H1 (cell line): Measurements from ENCODE around the gene AK5. TPM values are rescaled to one million over a fixed set of nuclear protein-coding genes. Genes with fewer than 3 reads are reported as not detected.

ENCODE experiments used
- ATF2 ChIP-seq: IDR thresholded peaks from 2 replicates; pipeline ENCODE4 v1.6.1; 2012; ENCODE audit warnings: low read length, inconsistent platforms
- BCL11A ChIP-seq, 2 experiments: IDR thresholded peaks; one replicate each; pipeline ENCODE4 v1.6.1; 2011; ENCODE audit warnings: low read depth in 2 of 2, low read length in 2 of 2, mild to moderate bottlenecking in 2 of 2
- CEBPB ChIP-seq: IDR thresholded peaks from 2 replicates; pipeline ENCODE4 v1.6.1; 2012; ENCODE audit warnings: low read depth, low read length
- CHD1 ChIP-seq: IDR thresholded peaks from 2 replicates; pipeline ENCODE4 v1.6.1; 2012; ENCODE audit warnings: low read depth, low read length, improper control_type of control experiment
- CTCF ChIP-seq, 3 experiments: IDR thresholded peaks; 1 replicate in 2 of 3; 2 replicates in 1 of 3; pipeline versions ENCODE4 v1.5.1 to v1.6.1; 2011; ENCODE audit warnings: low read length in 3 of 3, mild to moderate bottlenecking in 3 of 3, inconsistent platforms in 2 of 3, low read depth in 1 of 3, moderate library complexity in 1 of 3; ENCODE audit not compliant: insufficient read depth in 1 of 3; ENCODE audit errors: control extremely low read depth in 1 of 3
- KDM1A ChIP-seq: fragments of 200-600, 300-600 bp; sonication (generic); IDR thresholded peaks from 2 replicates; pipeline ENCODE4 v1.7.1; 2016; ENCODE audit warnings: mild to moderate bottlenecking, low read length, borderline replicate concordance
- SP2 ChIP-seq: IDR thresholded peaks from 2 replicates; pipeline ENCODE4 v1.6.1; 2012; ENCODE audit warnings: mild to moderate bottlenecking, low read length, inconsistent platforms
- TAF1 ChIP-seq: IDR thresholded peaks from 2 replicates; pipeline ENCODE4 v1.6.1; 2011; ENCODE audit warnings: mild to moderate bottlenecking, low read depth, low read length
- polyA plus RNA-seq, 7 experiments: library from polyadenylated mRNA; depleted of rRNA in 3 of 7; stranded (reverse) in 5 of 7; unstranded in 2 of 7; fragments of >200 nt in 5 of 7; fragments of 200-250 nt in 2 of 7; gene quantifications; 1 replicate in 5 of 7; 2 replicates in 1 of 7; 4 replicates in 1 of 7; pipeline versions ENCODE4 v1.2.1 to v1.2.3, GENCODE V29; 2011 to 2013; ENCODE audit warnings: missing spikeins in 2 of 7, mixed read lengths in 2 of 7
- total RNA-seq: library from RNA; stranded (reverse); fragmentation: NEBNext Ultra II Directional; extraction: Animal tissue kit (Norgen Biotek cat#: 25700); gene quantifications from 2 replicates; pipeline ENCODE4 v1.2.1, GENCODE V29; 2021

Gene AK5
- total and polyA plus RNA-seq, 2 of the 8 experiments (the other 6 are each of a cell fraction or from before 2014, with no cell fraction given): 2.0 to 7.1 TPM

- no peak for TF ChIP-seq CTCF (IDR thresholded peaks at IDR 0.05; ENCODE audit: control extremely low read depth in 1 of 3, insufficient read depth in 1 of 3, low read depth in 1 of 3, low read length in 3 of 3)
- TF ChIP-seq KDM1A: no peak
- no peak for TF ChIP-seq ATF2
- TF ChIP-seq BCL11A (IDR thresholded peaks at IDR 0.05; ENCODE audit: low read depth in 2 of 2, low read length in 2 of 2): no peak
- TF ChIP-seq TAF1: no peak
- TF ChIP-seq CEBPB: no peak
- no peak for TF ChIP-seq SP2
- no peak for TF ChIP-seq CHD1
These were observed 165.2 kb downstream of the AK5 start (continued) for GRCh38 chr1:77446841-77447555.
